GM18868 (cell line): ENCODE data around the gene TAS2R3.

Experiments
- ATAC-seq: cut with Tn5 transposase; IDR thresholded peaks from one replicate; pipeline ENCODE4 v1.9.1; 2021; ENCODE audit warnings: mild to moderate bottlenecking, moderate library complexity; ENCODE audit not compliant: unreplicated experiment

TAS2R3 gene

GRCh38 chr7:141785706-141786552, 22.0 kb downstream of the TAS2R3 start:
- peak; percentile 86 for ATAC-seq

GRCh38 chr7:141788296-141788695, 24.4 kb downstream of the TAS2R3 start:
- ATAC-seq: no peak

- ATAC-seq: no peak
Measured at GRCh38 chr7:141789917-141790316, 26.0 kb downstream of the TAS2R3 start, which contains the start of gene TAS2R5. Gene TAS2R5, plus strand, starts transcription at chr7:141790217. Its CDS starts 145 bp downstream, at chr7:141790362.

GRCh38 chr7:141792526-141792925, 28.6 kb downstream of the TAS2R3 start:
- ATAC-seq: no peak
